SK-N-SH treated with all-trans-retinoic acid at 6 μM for 48 hours (cell line): Measurements from ENCODE around the gene PSMA6.

ENCODE experiments used
- ARNTL ChIP-seq: fragments of 450-650 bp; formaldehyde crosslinking; IDR thresholded peaks from 2 replicates; pipeline ENCODE4 v1.5.0; 2020; ENCODE audit warnings: low read depth, mild to moderate bottlenecking, moderate library complexity, borderline replicate concordance
- ESRRG ChIP-seq: fragments of 250-450 bp; sonication (Bioruptor Pico); IDR thresholded peaks from 2 replicates; pipeline ENCODE4 v1.6.1; 2021; ENCODE audit warnings: mild to moderate bottlenecking
- PATZ1 ChIP-seq: fragments of 250-450 bp; sonication (Bioruptor Pico); IDR thresholded peaks from 2 replicates; pipeline ENCODE4 v1.8.0; 2020; ENCODE audit warnings: mild to moderate bottlenecking, moderate library complexity, borderline replicate concordance
- RARB ChIP-seq: fragments of 250-450 bp; sonication (Bioruptor Pico); IDR thresholded peaks from 2 replicates; pipeline ENCODE4 v1.8.0; 2021; ENCODE audit warnings: mild to moderate bottlenecking, moderate library complexity
- ZC3H10 ChIP-seq: fragments of 250-450 bp; sonication (Bioruptor Pico); IDR thresholded peaks from 2 replicates; pipeline ENCODE4 v1.5.1; 2021; ENCODE audit warnings: mild to moderate bottlenecking, moderate library complexity
- TF ChIP-seq, protein P1 (sequence below): fragments of 250-450 bp; sonication (Bioruptor Pico); IDR thresholded peaks from 2 replicates; pipeline ENCODE4 v1.5.0; 2020; ENCODE audit warnings: mild to moderate bottlenecking, moderate library complexity

GRCh38 chr14:35261774-35262173, 30.4 kb upstream of the PSMA6 start:
- TF ChIP-seq, protein P1, sequence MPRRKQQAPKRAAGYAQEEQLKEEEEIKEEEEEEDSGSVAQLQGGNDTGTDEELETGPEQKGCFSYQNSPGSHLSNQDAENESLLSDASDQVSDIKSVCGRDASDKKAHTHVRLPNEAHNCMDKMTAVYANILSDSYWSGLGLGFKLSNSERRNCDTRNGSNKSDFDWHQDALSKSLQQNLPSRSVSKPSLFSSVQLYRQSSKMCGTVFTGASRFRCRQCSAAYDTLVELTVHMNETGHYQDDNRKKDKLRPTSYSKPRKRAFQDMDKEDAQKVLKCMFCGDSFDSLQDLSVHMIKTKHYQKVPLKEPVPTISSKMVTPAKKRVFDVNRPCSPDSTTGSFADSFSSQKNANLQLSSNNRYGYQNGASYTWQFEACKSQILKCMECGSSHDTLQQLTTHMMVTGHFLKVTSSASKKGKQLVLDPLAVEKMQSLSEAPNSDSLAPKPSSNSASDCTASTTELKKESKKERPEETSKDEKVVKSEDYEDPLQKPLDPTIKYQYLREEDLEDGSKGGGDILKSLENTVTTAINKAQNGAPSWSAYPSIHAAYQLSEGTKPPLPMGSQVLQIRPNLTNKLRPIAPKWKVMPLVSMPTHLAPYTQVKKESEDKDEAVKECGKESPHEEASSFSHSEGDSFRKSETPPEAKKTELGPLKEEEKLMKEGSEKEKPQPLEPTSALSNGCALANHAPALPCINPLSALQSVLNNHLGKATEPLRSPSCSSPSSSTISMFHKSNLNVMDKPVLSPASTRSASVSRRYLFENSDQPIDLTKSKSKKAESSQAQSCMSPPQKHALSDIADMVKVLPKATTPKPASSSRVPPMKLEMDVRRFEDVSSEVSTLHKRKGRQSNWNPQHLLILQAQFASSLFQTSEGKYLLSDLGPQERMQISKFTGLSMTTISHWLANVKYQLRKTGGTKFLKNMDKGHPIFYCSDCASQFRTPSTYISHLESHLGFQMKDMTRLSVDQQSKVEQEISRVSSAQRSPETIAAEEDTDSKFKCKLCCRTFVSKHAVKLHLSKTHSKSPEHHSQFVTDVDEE (CRISPR knock-in tag), result no peak
- TF ChIP-seq PATZ1 (CRISPR knock-in tag) (no peak), ESRRG (no peak), RARB (CRISPR knock-in tag) (no peak), ARNTL (CRISPR knock-in tag) (no peak), ZC3H10 (CRISPR knock-in tag) (no peak)
